ENCODE results near the gene KNSTRN. TPM values are rescaled to one million over a fixed set of nuclear protein-coding genes. Genes with fewer than 3 reads are reported as not detected.

KNSTRN gene
- total RNA-seq, 1 donor from 2014 or later: 48.4 TPM

GRCh38 chr15:40405501-40406381, 23.2 kb downstream of the KNSTRN start, which contains the start of gene IVD:
IVD (plus strand) TSS chr15:40405795; CDS start chr15:40405828, 33 bp downstream.
- H3K27me3 Mint-ChIP-seq (ENCODE audit: insufficient read depth): no peaks in the 10 kb centered on the region
- DNase-seq (ENCODE audit: low spot score): peak; percentile 77
- H3K4me3 Mint-ChIP-seq: peak within 1 kb of the TSS; percentile 88
- H3K4me1 Mint-ChIP-seq (ENCODE audit: low read depth): peaks cover 37% of the 10 kb centered on the region
- peak within 1 kb of the TSS; percentile 87 for H3K27ac Mint-ChIP-seq
- intact Hi-C loops (cut with micrococcal nuclease): loop anchor here (1.0 to 10.0 kb wide), 5 partner anchors 17 to 621 kb away; partner anchors contain the start of genes BAHD1, DISP2, FSIP1 and KNSTRN
- peaks cover 1% of the 10 kb centered on the region for H3K36me3 Mint-ChIP-seq (ENCODE audit: low read depth)
- no peaks in the 10 kb centered on the region for H3K9me3 Mint-ChIP-seq

- intact Hi-C loops (cut with micrococcal nuclease): loop anchor here (10.0 kb wide), 1 partner anchor 623 kb away; the partner anchor contains the start of gene FSIP1
- peak overlapping the region; percentile 88 for H3K4me3 Mint-ChIP-seq
- H3K27ac Mint-ChIP-seq: peak overlapping the region; percentile 21
- H3K4me1 Mint-ChIP-seq (ENCODE audit: low read depth): peaks cover 37% of the 10 kb centered on the region
- no peaks in the 10 kb centered on the region for H3K9me3 Mint-ChIP-seq
- H3K36me3 Mint-ChIP-seq (ENCODE audit: low read depth): peaks cover 15% of the 10 kb centered on the region
- no peak for DNase-seq (ENCODE audit: low spot score)
- H3K27me3 Mint-ChIP-seq (ENCODE audit: insufficient read depth): no peaks in the 10 kb centered on the region
These were observed 24.9 kb downstream of the KNSTRN start for GRCh38 chr15:40407330-40407990.

GRCh38 chr15:40409366-40409765, 26.8 kb downstream of the KNSTRN start:
- Mint-ChIP-seq H3K36me3 (ENCODE audit: low read depth) (peaks cover 24% of the 10 kb centered on the region), H3K4me3 (peak overlapping the region; percentile 7), H3K27me3 (ENCODE audit: insufficient read depth) (no peaks in the 10 kb centered on the region), H3K4me1 (ENCODE audit: low read depth) (peaks cover 29% of the 10 kb centered on the region), H3K27ac (peak overlapping the region; percentile 21), H3K9me3 (no peaks in the 10 kb centered on the region)
- intact Hi-C loops (cut with micrococcal nuclease): loop anchor here (1.0 to 10.0 kb wide), 2 partner anchors 27 to 625 kb away; partner anchors contain the start of genes FSIP1 and KNSTRN
- no peak for DNase-seq (ENCODE audit: low spot score)

GRCh38 chr15:40410476-40410875, 28.0 kb downstream of the KNSTRN start:
- H3K9me3 Mint-ChIP-seq: no peaks in the 10 kb centered on the region

GRCh38 chr15:40412095-40412759, 29.7 kb downstream of the KNSTRN start:
- Mint-ChIP-seq H3K4me1 (ENCODE audit: low read depth) (peaks cover 14% of the 10 kb centered on the region), H3K4me3 (no peak overlapping the region), H3K27me3 (ENCODE audit: insufficient read depth) (no peaks in the 10 kb centered on the region), H3K27ac (no peak overlapping the region), H3K9me3 (no peaks in the 10 kb centered on the region), H3K36me3 (ENCODE audit: low read depth) (peaks cover 32% of the 10 kb centered on the region)
- no peak for DNase-seq (ENCODE audit: low spot score)
- intact Hi-C loops (cut with micrococcal nuclease): no loop called here

More at GRCh38 chr15:40410476-40410875, 28.0 kb downstream of the KNSTRN start:
- Mint-ChIP-seq H3K4me3 (no peak overlapping the region), H3K27me3 (ENCODE audit: insufficient read depth) (no peaks in the 10 kb centered on the region), H3K27ac (no peak overlapping the region), H3K4me1 (ENCODE audit: low read depth) (peaks cover 18% of the 10 kb centered on the region), H3K36me3 (ENCODE audit: low read depth) (peaks cover 30% of the 10 kb centered on the region)
- intact Hi-C loops (cut with micrococcal nuclease): no loop called here
- DNase-seq (ENCODE audit: low spot score): no peak

GRCh38 chr15:40413036-40413435, 30.5 kb downstream of the KNSTRN start:
- Mint-ChIP-seq H3K36me3 (ENCODE audit: low read depth) (peaks cover 34% of the 10 kb centered on the region), H3K27me3 (ENCODE audit: insufficient read depth) (no peaks in the 10 kb centered on the region)
- intact Hi-C loops (cut with micrococcal nuclease): no loop called here

GRCh38 chr15:40414816-40415215, 32.3 kb downstream of the KNSTRN start:
- H3K4me3 Mint-ChIP-seq: no peak overlapping the region
- H3K27ac Mint-ChIP-seq: peak overlapping the region; percentile 44
- DNase-seq (ENCODE audit: low spot score): no peak
- no peaks in the 10 kb centered on the region for H3K9me3 Mint-ChIP-seq
- no peaks in the 10 kb centered on the region for H3K27me3 Mint-ChIP-seq (ENCODE audit: insufficient read depth)
- intact Hi-C loops (cut with micrococcal nuclease): no loop called here
- H3K4me1 Mint-ChIP-seq (ENCODE audit: low read depth): no peaks in the 10 kb centered on the region
- H3K36me3 Mint-ChIP-seq (ENCODE audit: low read depth): peaks cover 34% of the 10 kb centered on the region

More at GRCh38 chr15:40413036-40413435, 30.5 kb downstream of the KNSTRN start:
- Mint-ChIP-seq H3K27ac (no peak overlapping the region), H3K4me1 (ENCODE audit: low read depth) (peaks cover 9% of the 10 kb centered on the region), H3K4me3 (no peak overlapping the region), H3K9me3 (no peaks in the 10 kb centered on the region)
- no peak for DNase-seq (ENCODE audit: low spot score)

- no peak for DNase-seq (ENCODE audit: low spot score)
- Mint-ChIP-seq H3K9me3 (no peaks in the 10 kb centered on the region), H3K36me3 (ENCODE audit: low read depth) (peaks cover 34% of the 10 kb centered on the region), H3K4me1 (ENCODE audit: low read depth) (no peaks in the 10 kb centered on the region), H3K27me3 (ENCODE audit: insufficient read depth) (no peaks in the 10 kb centered on the region), H3K4me3 (no peak overlapping the region), H3K27ac (peak overlapping the region; percentile 44)
- intact Hi-C loops (cut with micrococcal nuclease): no loop called here
These were observed 32.7 kb downstream of the KNSTRN start for GRCh38 chr15:40415226-40415625.

GRCh38 chr15:40416056-40416455, 33.5 kb downstream of the KNSTRN start:
- Mint-ChIP-seq H3K4me3 (no peak overlapping the region), H3K36me3 (ENCODE audit: low read depth) (peaks cover 30% of the 10 kb centered on the region), H3K4me1 (ENCODE audit: low read depth) (no peaks in the 10 kb centered on the region), H3K27ac (no peak overlapping the region), H3K27me3 (ENCODE audit: insufficient read depth) (no peaks in the 10 kb centered on the region), H3K9me3 (no peaks in the 10 kb centered on the region)
- intact Hi-C loops (cut with micrococcal nuclease): no loop called here
- DNase-seq (ENCODE audit: low spot score): no peak

GRCh38 chr15:40418126-40418525, 35.6 kb downstream of the KNSTRN start:
- peaks cover 16% of the 10 kb centered on the region for H3K36me3 Mint-ChIP-seq (ENCODE audit: low read depth)
- H3K4me1 Mint-ChIP-seq (ENCODE audit: low read depth): no peaks in the 10 kb centered on the region
- H3K27me3 Mint-ChIP-seq (ENCODE audit: insufficient read depth): no peaks in the 10 kb centered on the region
- no peak overlapping the region for H3K27ac Mint-ChIP-seq
- DNase-seq (ENCODE audit: low spot score): no peak
- H3K9me3 Mint-ChIP-seq: no peaks in the 10 kb centered on the region
- intact Hi-C loops (cut with micrococcal nuclease): no loop called here
- no peak overlapping the region for H3K4me3 Mint-ChIP-seq

GRCh38 chr15:40420071-40420713, 37.7 kb downstream of the KNSTRN start:
- Mint-ChIP-seq H3K4me1 (ENCODE audit: low read depth) (no peaks in the 10 kb centered on the region), H3K36me3 (ENCODE audit: low read depth) (peaks cover 7% of the 10 kb centered on the region), H3K9me3 (no peaks in the 10 kb centered on the region), H3K4me3 (no peak overlapping the region), H3K27ac (no peak overlapping the region), H3K27me3 (ENCODE audit: insufficient read depth) (no peaks in the 10 kb centered on the region)
- DNase-seq (ENCODE audit: low spot score): no peak
- intact Hi-C loops (cut with micrococcal nuclease): loop anchor here (5.0 to 10.0 kb wide), 2 partner anchors 38 to 205 kb away; partner anchors contain the start of gene KNSTRN

- Mint-ChIP-seq H3K27me3 (ENCODE audit: insufficient read depth) (no peaks in the 10 kb centered on the region), H3K36me3 (ENCODE audit: low read depth) (peaks cover 3% of the 10 kb centered on the region), H3K27ac (no peak overlapping the region), H3K4me3 (no peak overlapping the region), H3K9me3 (no peaks in the 10 kb centered on the region), H3K4me1 (ENCODE audit: low read depth) (no peaks in the 10 kb centered on the region)
- no peak for DNase-seq (ENCODE audit: low spot score)
- intact Hi-C loops (cut with micrococcal nuclease): loop anchor here (5.0 to 10.0 kb wide), 2 partner anchors 38 to 206 kb away; partner anchors contain the start of gene KNSTRN
These were observed 38.3 kb downstream of the KNSTRN start for GRCh38 chr15:40420793-40421192.

Data from activated T-helper 1 cell treated with anti-CD3 and anti-CD28 coated beads, Interleukin-12 subunit alpha, Interleukin-12 subunit beta, Interleukin-2, Interleukin-4 antibody, amounts not matched to agents 30 ng/mL and 10 ng/mL and 1 ng/mL, durations not matched to agents 14 hours and 24 hours and 36 hours (primary cell).